ENCODE measurements around the gene PSEN2. TPM values are rescaled to one million over a fixed set of nuclear protein-coding genes. Genes with fewer than 3 reads are reported as not detected.
"Not testable (repeated sequence)": the region's sequence is repeated elsewhere in the genome, so short reads cannot be mapped to it uniquely, and the experiment has no call there.

PSEN2 gene
- total RNA-seq, 1 donor from 2014 or later: 16.6 TPM

GRCh38 chr1:226831953-226832352 is 38.5 kb upstream of the PSEN2 start:
- DNase-seq: no peak
- no peak overlapping the region for H3K27ac ChIP-seq (replicated peaks)
- H3K4me3 ChIP-seq: no peak overlapping the region
- H3K27me3 ChIP-seq (ENCODE audit: low read depth): no peaks in the 10 kb centered on the region
- intact Hi-C loops (cut with micrococcal nuclease): loop anchor here (5.0 kb wide), 1 partner anchor 200 kb away; no protein-coding TSS in a partner anchor
- no peaks in the 10 kb centered on the region for H3K9me3 ChIP-seq (replicated peaks)
- TF ChIP-seq, protein P1, sequence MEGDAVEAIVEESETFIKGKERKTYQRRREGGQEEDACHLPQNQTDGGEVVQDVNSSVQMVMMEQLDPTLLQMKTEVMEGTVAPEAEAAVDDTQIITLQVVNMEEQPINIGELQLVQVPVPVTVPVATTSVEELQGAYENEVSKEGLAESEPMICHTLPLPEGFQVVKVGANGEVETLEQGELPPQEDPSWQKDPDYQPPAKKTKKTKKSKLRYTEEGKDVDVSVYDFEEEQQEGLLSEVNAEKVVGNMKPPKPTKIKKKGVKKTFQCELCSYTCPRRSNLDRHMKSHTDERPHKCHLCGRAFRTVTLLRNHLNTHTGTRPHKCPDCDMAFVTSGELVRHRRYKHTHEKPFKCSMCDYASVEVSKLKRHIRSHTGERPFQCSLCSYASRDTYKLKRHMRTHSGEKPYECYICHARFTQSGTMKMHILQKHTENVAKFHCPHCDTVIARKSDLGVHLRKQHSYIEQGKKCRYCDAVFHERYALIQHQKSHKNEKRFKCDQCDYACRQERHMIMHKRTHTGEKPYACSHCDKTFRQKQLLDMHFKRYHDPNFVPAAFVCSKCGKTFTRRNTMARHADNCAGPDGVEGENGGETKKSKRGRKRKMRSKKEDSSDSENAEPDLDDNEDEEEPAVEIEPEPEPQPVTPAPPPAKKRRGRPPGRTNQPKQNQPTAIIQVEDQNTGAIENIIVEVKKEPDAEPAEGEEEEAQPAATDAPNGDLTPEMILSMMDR (IDR thresholded peaks at IDR 0.05; ENCODE audit: borderline replicate concordance): no peak
- peaks cover 16% of the 10 kb centered on the region for H3K4me1 ChIP-seq
- no peaks in the 10 kb centered on the region for H3K36me3 ChIP-seq

- H3K9me3 ChIP-seq (replicated peaks): no peaks in the 10 kb centered on the region
- H3K36me3 ChIP-seq: no peaks in the 10 kb centered on the region
- DNase-seq: no peak
Measured at GRCh38 chr1:226832613-226833012, 37.8 kb upstream of the PSEN2 start.

DNA sequence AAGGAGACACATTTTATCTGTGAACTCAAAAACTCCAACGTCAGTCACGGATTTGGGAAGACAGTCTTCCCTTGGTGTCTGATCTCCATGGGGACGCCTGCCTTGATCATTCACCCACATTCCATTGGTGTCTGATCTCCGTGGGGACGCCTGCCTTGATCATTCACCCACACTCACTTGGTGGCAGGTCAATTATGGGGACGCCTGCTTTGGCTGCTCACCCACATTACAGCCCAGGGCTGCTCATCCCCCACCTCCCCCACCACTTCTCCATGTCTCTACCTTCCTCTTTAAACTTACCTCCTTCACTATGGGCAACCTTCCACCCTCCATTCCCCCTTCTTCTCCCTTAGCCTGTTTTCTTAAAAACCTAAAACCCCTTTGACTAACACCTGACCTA is 36.2 kb upstream of the PSEN2 start:
- DNase-seq; H3K4me3 ChIP-seq; H3K4me1 ChIP-seq; H3K9me3 ChIP-seq (replicated peaks); H3K36me3 ChIP-seq; H3K27me3 ChIP-seq (ENCODE audit: low read depth); H3K27ac ChIP-seq (replicated peaks): not testable (repeated sequence)
- intact Hi-C loops (cut with micrococcal nuclease): loop anchor here (5.0 kb wide), 1 partner anchor 202 kb away; no protein-coding TSS in a partner anchor

More at GRCh38 chr1:226832613-226833012, 37.8 kb upstream of the PSEN2 start:
- Histone ChIP-seq H3K27me3 (ENCODE audit: low read depth) (no peaks in the 10 kb centered on the region), H3K4me1 (peaks cover 9% of the 10 kb centered on the region), H3K27ac (replicated peaks) (no peak overlapping the region), H3K4me3 (no peak overlapping the region)
- intact Hi-C loops (cut with micrococcal nuclease): loop anchor here (5.0 kb wide), 1 partner anchor 200 kb away; no protein-coding TSS in a partner anchor
- TF ChIP-seq, protein P1 (IDR thresholded peaks at IDR 0.05; ENCODE audit: borderline replicate concordance): no peak

- DNase-seq; H3K4me1 ChIP-seq; H3K4me3 ChIP-seq; H3K27me3 ChIP-seq (ENCODE audit: low read depth); intact Hi-C loops (cut with micrococcal nuclease); H3K27ac ChIP-seq (replicated peaks); H3K9me3 ChIP-seq (replicated peaks); H3K36me3 ChIP-seq: not testable (repeated sequence)
Measured at GRCh38 chr1:226835396-226835795, 35.0 kb upstream of the PSEN2 start.

GRCh38 chr1:226837966-226838365 is 32.5 kb upstream of the PSEN2 start:
- DNase-seq; H3K9me3 ChIP-seq (replicated peaks); H3K27ac ChIP-seq (replicated peaks); H3K4me3 ChIP-seq; H3K36me3 ChIP-seq; H3K27me3 ChIP-seq (ENCODE audit: low read depth); H3K4me1 ChIP-seq; intact Hi-C loops (cut with micrococcal nuclease): not testable (repeated sequence)

DNA sequence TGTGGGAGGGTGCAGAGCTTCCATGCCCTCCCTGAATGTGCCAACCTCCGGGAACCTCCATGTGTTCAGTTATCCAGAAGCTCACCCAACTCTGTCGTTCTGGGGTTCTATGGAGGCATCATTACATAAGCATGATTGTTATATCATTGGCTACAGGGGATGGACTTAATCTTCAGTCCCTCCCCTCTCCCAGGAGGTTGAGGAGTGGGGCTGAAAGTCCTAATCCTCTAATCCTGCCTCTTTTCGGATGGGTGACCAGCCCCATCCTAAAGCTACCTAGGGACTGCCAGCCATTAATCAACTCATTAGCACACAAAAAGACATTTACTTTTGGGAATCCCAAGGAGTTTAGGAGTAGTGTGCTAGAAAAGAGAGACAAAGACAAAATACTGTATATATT is 32.0 kb upstream of the PSEN2 start:
- no peaks in the 10 kb centered on the region for H3K27me3 ChIP-seq (ENCODE audit: low read depth)
- TF ChIP-seq, protein P1 (IDR thresholded peaks at IDR 0.05; ENCODE audit: borderline replicate concordance): no peak
- H3K9me3 ChIP-seq (replicated peaks): no peaks in the 10 kb centered on the region
- no peak overlapping the region for H3K4me3 ChIP-seq
- H3K27ac ChIP-seq (replicated peaks): no peak overlapping the region
- no peak for DNase-seq
- intact Hi-C loops (cut with micrococcal nuclease): no loop called here
- no peaks in the 10 kb centered on the region for H3K36me3 ChIP-seq
- H3K4me1 ChIP-seq: no peaks in the 10 kb centered on the region

- H3K27ac ChIP-seq (replicated peaks): no peak overlapping the region
- H3K27me3 ChIP-seq (ENCODE audit: low read depth): no peaks in the 10 kb centered on the region
- no peaks in the 10 kb centered on the region for H3K36me3 ChIP-seq
- H3K9me3 ChIP-seq (replicated peaks): peaks cover 5% of the 10 kb centered on the region
- TF ChIP-seq, protein P1 (IDR thresholded peaks at IDR 0.05; ENCODE audit: borderline replicate concordance): no peak
- no peaks in the 10 kb centered on the region for H3K4me1 ChIP-seq
- no peak for DNase-seq
- intact Hi-C loops (cut with micrococcal nuclease): no loop called here
- no peak overlapping the region for H3K4me3 ChIP-seq
Measured at GRCh38 chr1:226845624-226846023, 24.8 kb upstream of the PSEN2 start.
